ENCODE measurements around the gene PRR33.
A peak's percentile ranks its signal among the peaks of the same experiment; 100 is the strongest.
"Not testable (repeated sequence)": the region's sequence is repeated elsewhere in the genome, so short reads cannot be mapped to it uniquely, and the experiment has no call there.

PRR33 gene

GRCh38 chr11:1889224-1889930 lies 2.3 kb downstream of the PRR33 start:
- peak; percentile 62 to 73 for DNase-seq (ENCODE audit: low read depth in 2 of 2)

DNA sequence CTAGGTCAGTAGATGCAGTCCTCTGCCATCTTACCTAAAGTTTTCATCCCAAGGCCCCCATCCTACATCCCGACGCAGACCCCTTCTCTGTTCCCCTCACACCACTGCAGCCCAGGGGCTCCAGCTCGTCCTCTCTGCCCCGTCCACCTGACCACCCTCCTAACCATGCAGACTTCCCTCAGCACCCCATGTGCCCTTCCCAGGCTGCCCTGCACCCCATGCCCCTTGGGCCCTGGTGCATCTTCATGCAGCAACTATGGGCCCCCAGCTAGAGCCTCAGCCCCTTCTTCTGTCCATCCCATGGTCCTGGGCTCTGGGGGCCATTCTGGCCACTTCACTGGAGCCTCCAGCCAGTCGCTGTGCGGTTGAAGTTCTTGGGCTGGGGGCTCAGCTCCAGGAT lies 2.9 kb downstream of the PRR33 start:
- no peak for DNase-seq (ENCODE audit: low read depth in 2 of 2)

DNA sequence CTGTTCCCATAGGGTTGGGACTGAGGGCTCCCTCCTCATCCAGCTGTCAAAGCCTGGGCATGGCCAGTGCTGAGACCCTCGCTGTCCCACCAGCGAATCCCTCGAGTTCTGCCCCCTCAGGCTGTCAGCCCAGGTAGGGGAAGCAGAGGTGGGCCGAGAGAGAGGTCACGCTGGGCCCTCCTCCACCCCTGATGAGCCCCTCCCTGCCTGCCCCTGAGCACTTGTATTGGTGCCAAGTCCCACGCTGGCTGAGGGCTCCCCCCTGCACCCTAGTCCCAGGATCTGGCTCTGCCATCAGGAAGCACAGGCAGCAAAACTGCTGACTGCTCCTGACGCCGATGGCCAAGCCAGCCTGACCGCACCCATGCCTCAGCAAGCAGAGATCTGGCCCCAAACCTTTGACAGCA lies 3.3 kb downstream of the PRR33 start:
- no peak for DNase-seq (ENCODE audit: low read depth in 2 of 2)

- DNase-seq (ENCODE audit: low read depth in 2 of 2): no peak
Observed at GRCh38 chr11:1887451-1888346, 4.0 kb downstream of the PRR33 start.

DNA sequence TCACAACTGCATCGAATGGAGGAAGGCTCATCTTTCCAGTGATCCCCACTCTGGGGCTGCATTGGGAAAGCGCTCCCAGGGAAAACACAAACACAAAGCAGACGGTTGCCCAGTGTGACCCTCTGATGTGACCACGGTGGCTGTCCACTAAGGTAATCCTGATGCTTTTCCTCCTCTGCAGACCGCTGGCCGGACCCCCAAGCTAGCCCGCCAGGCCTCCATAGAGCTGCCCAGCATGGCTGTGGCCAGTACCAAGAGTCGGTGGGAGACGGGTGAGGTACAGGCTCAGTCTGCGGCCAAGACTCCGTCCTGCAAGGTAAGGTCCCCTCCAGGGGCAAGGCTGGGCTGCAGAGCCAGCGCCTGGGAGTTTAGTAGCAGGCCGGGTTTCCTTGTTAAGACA lies 5.1 kb downstream of the PRR33 start:
- DNase-seq (ENCODE audit: low read depth in 2 of 2): not testable (repeated sequence)

- DNase-seq (ENCODE audit: low read depth in 2 of 2): no peak
Observed at GRCh38 chr11:1884303-1884700, 7.4 kb downstream of the PRR33 start.

GRCh38 chr11:1883346-1884302 lies 8.1 kb downstream of the PRR33 start:
- no peak for DNase-seq (ENCODE audit: low read depth in 2 of 2)

GRCh38 chr11:1882265-1883238 lies 9.1 kb downstream of the PRR33 start:
- DNase-seq (ENCODE audit: low read depth in 2 of 2): peak; percentile 63 to 69

GRCh38 chr11:1881442-1882264 lies 10.0 kb downstream of the PRR33 start:
- no peak for DNase-seq (ENCODE audit: low read depth in 2 of 2)

- no peak for DNase-seq (ENCODE audit: low read depth in 2 of 2)
Observed at GRCh38 chr11:1880746-1881441, 10.8 kb downstream of the PRR33 start.

- DNase-seq (ENCODE audit: low read depth in 2 of 2): no peak
Observed at GRCh38 chr11:1879941-1880720, 11.6 kb downstream of the PRR33 start.

- no peak for DNase-seq (ENCODE audit: low read depth in 2 of 2)
Observed at GRCh38 chr11:1879342-1879940, 12.3 kb downstream of the PRR33 start.

DNA sequence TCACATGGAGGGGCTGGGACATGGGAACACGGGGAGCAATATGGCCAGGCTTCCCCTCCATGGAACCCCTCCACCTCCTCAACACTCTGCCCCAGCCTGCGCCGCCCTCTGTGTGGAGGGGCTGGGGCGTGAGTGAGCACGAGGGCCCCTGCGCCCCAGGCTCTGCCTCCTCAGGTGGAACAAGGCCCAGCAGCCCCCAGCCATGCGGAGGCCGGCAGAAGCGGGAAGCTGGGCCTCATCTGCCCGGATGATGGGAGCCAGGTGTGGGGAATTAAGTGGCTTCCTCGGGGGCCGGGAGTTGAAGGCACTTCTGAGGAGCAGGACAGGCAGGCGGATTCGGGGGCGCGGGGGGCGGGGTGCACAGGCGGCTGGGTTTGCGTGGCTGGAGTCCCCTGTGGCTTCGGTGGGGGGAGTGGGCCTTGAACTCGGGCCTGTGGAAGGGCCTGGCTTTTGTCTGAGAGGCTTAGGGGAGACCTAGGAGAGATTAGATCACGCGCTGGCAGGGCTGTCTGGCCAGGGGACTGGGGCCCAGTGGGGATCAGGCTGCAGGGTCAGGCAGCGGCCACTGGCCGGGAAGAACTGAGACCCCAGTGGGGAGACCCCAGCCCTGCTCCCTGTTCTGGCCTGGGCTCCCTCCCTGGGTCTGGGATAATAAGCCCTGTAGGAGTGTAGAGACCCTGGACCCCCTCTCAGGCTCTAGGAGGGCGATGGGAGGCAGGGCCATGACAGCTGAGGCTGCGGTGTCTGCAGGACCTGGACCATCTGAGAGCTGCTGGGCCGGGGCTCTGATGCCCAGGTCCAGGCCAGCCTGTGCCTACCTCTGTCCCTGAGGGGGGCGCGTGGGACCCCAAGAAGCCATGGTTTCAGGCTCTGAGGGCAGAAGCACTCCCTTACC lies 13.3 kb downstream of the PRR33 start:
- DNase-seq (ENCODE audit: low read depth in 2 of 2): no peak

DNA sequence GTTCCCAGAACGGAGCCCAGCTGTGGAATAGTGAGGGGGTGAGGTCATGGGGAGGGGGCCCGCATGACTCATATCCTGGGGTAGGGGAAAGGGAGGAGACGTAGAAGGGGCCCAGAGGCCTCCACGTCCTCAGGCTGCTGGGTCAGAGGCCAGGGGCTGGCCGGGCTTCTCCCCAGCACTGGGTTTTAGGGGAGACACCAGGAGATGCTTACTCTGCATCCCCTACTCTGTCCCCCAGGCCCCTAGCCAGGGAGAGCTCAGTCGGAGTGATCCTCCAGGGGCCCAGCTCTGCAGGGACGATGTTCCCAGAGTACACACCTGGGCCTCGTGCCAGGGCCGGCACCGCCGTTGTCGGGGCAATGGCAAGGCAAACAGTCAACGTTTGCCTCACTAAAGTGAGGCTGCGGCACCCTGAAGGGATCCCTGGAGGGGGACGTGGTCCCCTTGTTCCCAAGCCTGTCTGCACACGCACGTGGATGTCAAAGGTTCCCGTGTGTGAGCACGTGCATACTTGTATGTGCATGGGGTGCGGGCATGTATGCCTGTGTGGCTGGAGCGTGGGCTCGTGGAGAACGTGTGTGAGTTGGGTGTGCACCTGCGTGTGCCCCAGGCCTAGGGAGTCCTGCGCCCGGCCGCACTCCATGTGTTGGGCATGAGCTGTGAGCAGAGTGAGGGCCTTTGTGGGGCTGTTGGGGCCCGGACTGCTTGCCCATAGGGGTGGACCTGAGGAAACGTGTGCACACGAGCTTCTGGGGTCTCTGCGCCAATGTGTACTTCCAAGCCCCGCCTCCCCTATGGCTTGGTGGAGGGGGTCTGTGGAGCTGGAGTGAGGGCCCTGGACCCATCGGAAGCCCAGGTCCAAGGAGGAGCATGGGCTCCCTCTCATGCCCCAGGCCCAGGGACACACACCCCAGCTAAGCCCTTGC lies 14.2 kb downstream of the PRR33 start:
- DNase-seq (ENCODE audit: low read depth in 2 of 2): no peak

DNA sequence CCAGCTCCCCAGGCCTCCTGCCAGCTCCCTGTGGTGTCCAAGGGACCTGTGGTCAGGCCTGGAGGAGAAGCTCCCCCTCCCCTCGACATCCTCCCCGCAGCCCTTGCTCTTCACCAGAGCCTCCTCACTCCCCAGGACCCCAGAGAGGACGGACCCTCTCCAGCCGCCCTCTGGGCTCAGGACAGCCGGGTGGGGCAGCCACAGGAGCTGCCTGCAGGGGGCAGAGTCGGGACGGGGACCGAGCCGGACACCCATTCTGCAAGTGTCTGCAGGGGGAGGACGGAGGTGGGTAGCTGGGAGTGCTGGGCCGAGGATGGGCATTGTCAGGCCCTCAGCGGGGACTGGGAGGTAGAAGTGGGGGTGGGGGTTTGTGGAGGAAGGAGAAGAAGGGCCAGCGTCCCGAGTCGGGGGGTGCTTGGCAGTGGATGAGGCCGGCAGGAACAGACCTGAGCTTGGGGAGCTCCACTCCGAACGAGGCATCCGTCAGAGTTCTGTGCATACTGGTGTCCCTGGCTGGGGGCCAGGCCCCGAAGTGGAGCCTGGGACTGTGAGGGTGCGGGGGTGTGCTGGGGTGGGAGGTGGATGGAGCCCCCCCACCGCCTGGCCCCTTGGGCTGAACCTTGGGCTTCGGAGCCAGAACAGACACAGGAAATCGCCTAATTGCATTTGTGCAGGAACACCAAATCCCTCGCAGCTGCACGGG lies 15.2 kb downstream of the PRR33 start:
- DNase-seq (ENCODE audit: low read depth in 2 of 2): no peak
